GM12892 (cell line): ENCODE results near the gene CMKLR1.

Source experiments
- POLR2A ChIP-seq: IDR thresholded peaks from 2 replicates; pipeline ENCODE4 v1.6.1; 2011; ENCODE audit warnings: low read depth, low read length, control low read depth
- POLR2AphosphoS5 ChIP-seq: IDR thresholded peaks from 2 replicates; pipeline ENCODE4 v1.6.1; 2011; ENCODE audit warnings: low read depth, low read length, control low read depth

DNA sequence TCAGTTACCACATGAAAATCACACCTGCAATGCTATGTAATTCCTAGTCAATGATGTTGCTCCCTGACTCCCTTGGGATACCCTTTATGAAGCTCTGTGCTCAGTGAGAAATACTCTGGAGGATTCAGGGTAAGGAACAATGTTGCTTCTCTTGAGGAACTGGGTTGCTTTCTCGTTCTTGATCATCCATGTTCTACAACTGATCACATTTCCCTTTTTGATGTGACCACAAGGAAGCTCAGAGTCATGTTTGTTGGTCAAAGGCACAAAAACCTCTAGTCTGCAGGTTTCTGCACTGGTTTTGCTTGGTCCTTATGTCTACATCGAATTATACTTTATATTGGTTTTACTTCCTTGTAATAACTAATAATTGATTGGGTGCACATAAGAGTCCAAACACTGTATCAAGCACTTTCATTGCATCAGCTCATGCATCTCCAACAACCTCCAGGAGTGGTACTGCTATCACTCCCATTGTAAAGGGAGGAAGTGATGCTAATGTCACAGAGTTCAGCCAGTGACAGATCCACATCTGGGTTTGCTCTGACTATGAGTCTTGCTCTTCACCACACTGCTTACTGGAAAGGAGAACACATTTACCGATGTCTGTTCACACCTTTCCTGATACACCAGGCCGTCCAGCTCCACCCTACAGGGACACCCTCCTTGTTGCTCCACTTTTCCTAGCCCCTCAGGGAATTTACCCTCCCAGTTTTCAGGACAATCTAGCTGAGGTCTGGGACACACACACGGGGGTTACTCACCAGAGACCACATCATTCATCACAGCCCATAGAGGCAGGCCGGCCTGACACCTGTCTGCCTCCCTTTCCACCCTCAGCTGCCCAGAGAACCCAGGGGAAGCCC is 41.0 kb downstream of the CMKLR1 start:
- no peak for TF ChIP-seq POLR2A
- no peak for TF ChIP-seq POLR2AphosphoS5
